ENCODE measurements around the gene NDRG2.

The NDRG2 gene

GRCh38 chr14:20976291-20976690 is 48.6 kb downstream of the NDRG2 start:
- H3K4me1 ChIP-seq: peaks cover 0 to 23% (median 10%) of the 10 kb centered on the region in 4 donors
- no peaks in the 10 kb centered on the region for H3K9me3 ChIP-seq
- TF ChIP-seq, protein P1, sequence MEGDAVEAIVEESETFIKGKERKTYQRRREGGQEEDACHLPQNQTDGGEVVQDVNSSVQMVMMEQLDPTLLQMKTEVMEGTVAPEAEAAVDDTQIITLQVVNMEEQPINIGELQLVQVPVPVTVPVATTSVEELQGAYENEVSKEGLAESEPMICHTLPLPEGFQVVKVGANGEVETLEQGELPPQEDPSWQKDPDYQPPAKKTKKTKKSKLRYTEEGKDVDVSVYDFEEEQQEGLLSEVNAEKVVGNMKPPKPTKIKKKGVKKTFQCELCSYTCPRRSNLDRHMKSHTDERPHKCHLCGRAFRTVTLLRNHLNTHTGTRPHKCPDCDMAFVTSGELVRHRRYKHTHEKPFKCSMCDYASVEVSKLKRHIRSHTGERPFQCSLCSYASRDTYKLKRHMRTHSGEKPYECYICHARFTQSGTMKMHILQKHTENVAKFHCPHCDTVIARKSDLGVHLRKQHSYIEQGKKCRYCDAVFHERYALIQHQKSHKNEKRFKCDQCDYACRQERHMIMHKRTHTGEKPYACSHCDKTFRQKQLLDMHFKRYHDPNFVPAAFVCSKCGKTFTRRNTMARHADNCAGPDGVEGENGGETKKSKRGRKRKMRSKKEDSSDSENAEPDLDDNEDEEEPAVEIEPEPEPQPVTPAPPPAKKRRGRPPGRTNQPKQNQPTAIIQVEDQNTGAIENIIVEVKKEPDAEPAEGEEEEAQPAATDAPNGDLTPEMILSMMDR (IDR thresholded peaks at IDR 0.05): no peak
- H3K27me3 ChIP-seq: no peaks in the 10 kb centered on the region
- H3K4me3 ChIP-seq: no peak overlapping the region
- no peaks in the 10 kb centered on the region for H3K36me3 ChIP-seq
- H3K27ac ChIP-seq: no peak overlapping the region
- intact Hi-C loops (cut with DNase I; ENCODE audit: low total_unique reads): no loop called here
- DNase-seq: no peak

DNA sequence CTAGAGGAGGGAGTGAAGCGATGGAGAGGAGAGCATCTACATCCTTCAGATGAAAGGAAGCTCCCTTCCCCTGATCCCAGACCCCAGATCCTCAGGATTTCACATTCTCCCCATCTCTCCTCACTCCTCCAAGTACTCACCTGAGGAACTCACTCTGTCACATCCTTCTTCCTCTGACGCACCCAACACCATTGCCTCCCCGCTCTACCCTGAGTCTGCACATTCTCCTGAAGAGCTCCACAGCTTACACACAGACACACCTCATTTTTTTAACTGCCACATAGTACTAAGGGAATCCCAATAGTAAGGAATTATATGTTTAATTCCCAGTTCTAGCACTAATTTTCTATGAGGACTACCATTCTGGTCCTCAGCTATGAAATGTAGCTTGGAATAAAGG is 51.4 kb downstream of the NDRG2 start:
- Histone ChIP-seq H3K27me3 (no peaks in the 10 kb centered on the region), H3K4me1 (peaks cover 0 to 27% (median 14%) of the 10 kb centered on the region in 4 donors), H3K36me3 (no peaks in the 10 kb centered on the region), H3K4me3 (no peak overlapping the region), H3K9me3 (no peaks in the 10 kb centered on the region), H3K27ac (no peak overlapping the region)
- intact Hi-C loops (cut with DNase I; ENCODE audit: low total_unique reads): loop anchor here (5.0 kb wide), 1 partner anchor 291 kb away; the partner anchor contains the start of gene RNASE4
- no peak for DNase-seq
- TF ChIP-seq, protein P1 (IDR thresholded peaks at IDR 0.05): no peak

GRCh38 chr14:20971705-20972021 is 53.2 kb downstream of the NDRG2 start:
- TF ChIP-seq, protein P1 (IDR thresholded peaks at IDR 0.05): no peak
- H3K4me3 ChIP-seq: peak overlapping the region; percentile 60 to 63
- intact Hi-C loops (cut with DNase I; ENCODE audit: low total_unique reads): loop anchor here (5.0 kb wide), 1 partner anchor 289 kb away; the partner anchor contains the start of gene RNASE4
- no peaks in the 10 kb centered on the region for H3K9me3 ChIP-seq
- H3K27me3 ChIP-seq: no peaks in the 10 kb centered on the region
- no peak for DNase-seq
- no peaks in the 10 kb centered on the region for H3K36me3 ChIP-seq
- peaks cover 0 to 27% (median 14%) of the 10 kb centered on the region in 4 donors for H3K4me1 ChIP-seq
- peak overlapping the region; percentile 63 to 80 for H3K27ac ChIP-seq

DNA sequence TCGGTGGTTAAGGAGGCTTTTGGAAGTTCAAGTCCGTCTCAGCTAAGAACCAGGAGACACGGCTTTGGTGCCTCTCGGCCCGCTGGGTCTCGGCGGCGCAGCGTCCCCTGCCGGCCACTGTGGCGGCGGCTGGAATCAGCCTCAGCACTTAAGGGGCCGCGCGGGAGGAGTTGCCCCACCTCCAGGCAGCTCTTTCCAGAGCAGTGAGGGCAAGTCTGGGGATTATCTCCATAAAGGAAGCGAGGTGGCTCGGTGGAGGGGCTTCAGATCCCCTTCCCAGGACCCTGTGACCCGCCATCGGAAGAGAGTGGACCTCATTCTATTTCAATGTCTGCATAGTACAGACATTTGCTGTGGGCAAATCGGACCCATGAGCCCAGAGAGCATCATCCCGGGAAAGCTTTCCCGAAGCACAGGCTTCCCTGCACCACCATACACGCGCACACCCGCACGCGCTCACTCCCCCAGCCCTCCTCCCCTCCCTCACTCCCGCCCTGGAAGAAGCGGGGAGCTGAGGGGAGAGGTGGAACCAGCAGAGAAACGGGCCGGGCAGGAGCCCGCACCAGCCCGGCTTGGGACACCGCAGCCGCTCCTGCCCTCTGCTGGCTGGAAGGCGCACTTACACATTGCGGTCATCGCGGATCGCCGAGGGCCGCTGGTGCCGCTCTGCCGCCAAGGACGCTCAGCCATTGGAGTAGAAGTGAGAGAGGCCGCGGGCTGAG is 53.7 kb downstream of the NDRG2 start:
- DNase-seq: peak; percentile 75 to 92
- H3K4me1 ChIP-seq: peaks cover 0 to 27% (median 14%) of the 10 kb centered on the region in 4 donors
- peak overlapping the region; percentile 60 to 63 for H3K4me3 ChIP-seq
- TF ChIP-seq, protein P1 (IDR thresholded peaks at IDR 0.05): peak; percentile 87
- no peaks in the 10 kb centered on the region for H3K9me3 ChIP-seq
- H3K27me3 ChIP-seq: no peaks in the 10 kb centered on the region
- H3K36me3 ChIP-seq: no peaks in the 10 kb centered on the region
- intact Hi-C loops (cut with DNase I; ENCODE audit: low total_unique reads): loop anchor here (5.0 kb wide), 1 partner anchor 289 kb away; the partner anchor contains the start of gene RNASE4
- H3K27ac ChIP-seq: peak overlapping the region; percentile 63 to 80

DNA sequence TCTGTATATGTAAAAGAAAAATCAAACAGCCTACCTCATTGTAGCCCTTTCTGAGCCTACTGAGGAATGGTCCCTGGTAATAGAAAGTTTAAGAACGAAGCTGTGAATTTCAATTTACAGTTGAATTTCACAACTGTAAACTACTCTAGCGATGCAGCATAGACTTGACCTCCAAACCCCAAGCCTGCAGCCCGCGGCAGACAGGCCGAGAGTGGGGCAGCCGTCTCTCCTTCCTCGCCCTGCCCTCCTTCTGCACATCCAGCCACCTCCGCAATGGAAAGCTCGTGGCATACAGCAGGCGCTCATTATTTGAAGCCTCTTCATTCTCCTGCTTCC is 54.2 kb downstream of the NDRG2 start:
- Histone ChIP-seq H3K27ac (peak overlapping the region; percentile 63 to 80), H3K27me3 (no peaks in the 10 kb centered on the region), H3K36me3 (no peaks in the 10 kb centered on the region), H3K4me3 (peak overlapping the region; percentile 60 to 63), H3K4me1 (peaks cover 0 to 27% (median 14%) of the 10 kb centered on the region in 4 donors), H3K9me3 (no peaks in the 10 kb centered on the region)
- TF ChIP-seq, protein P1 (IDR thresholded peaks at IDR 0.05): no peak
- intact Hi-C loops (cut with DNase I; ENCODE audit: low total_unique reads): loop anchor here (5.0 kb wide), 1 partner anchor 288 kb away; the partner anchor contains the start of gene RNASE4
- DNase-seq: no peak
